SK-N-SH (cell line): ENCODE measurements around the gene TRPM3. TPM values are rescaled to one million over a fixed set of nuclear protein-coding genes. Genes with fewer than 3 reads are reported as not detected.

ENCODE experiments used
- CTCF ChIA-PET: fragments of 300-600, 350-600 bp; formaldehyde crosslinking; extraction: SDS; loops from one replicate; lab custom pipeline; 2021; lab: Yijun Ruan, JAX
- POLR2A ChIA-PET: fragments of 350-600 bp; sonication (Branson Sonifier 250); formaldehyde crosslinking; extraction: SDS; loops from one replicate; lab custom pipeline; 2020; ENCODE audit warnings: antibody characterized with exemption, inconsistent platforms; lab: Yijun Ruan, JAX
- DNase-seq: peaks from one replicate; pipeline ENCODE4 v3.0.0; 2012
- H2AFZ ChIP-seq: fragments of 200-600 bp; sonication (generic); 2 replicates; pipeline ENCODE4 v1.8.1; 2016; ENCODE audit warnings: antibody characterized with exemption, mild to moderate bottlenecking, low read depth
- H3F3A ChIP-seq: fragments of 200-600 bp; sonication (generic); replicated peaks from 2 replicates; pipeline ENCODE3; 2016; ENCODE audit warnings: antibody characterized with exemption, mild to moderate bottlenecking; ENCODE audit not compliant: insufficient read depth
- H3K27ac ChIP-seq, 2 experiments: fragments of 200-500 bp in 1 of 2; fragments of 200-600 bp in 1 of 2; sonication (Bioruptor generic) in 1 of 2; sonication (generic), shearing (Covaris generic) in 1 of 2; 2 replicates each; pipeline versions ENCODE4 v1.5.1 to v1.6.1; 2014 to 2016; ENCODE audit warnings: low read depth in 2 of 2, inconsistent platforms in 1 of 2, low read length in 1 of 2, mild to moderate bottlenecking in 1 of 2, mixed read lengths in 1 of 2
- H3K27me3 ChIP-seq: fragments of 200-600 bp; sonication (generic), shearing (Covaris generic); 2 replicates; pipeline ENCODE4 v1.6.1; 2016; ENCODE audit warnings: mixed run types; ENCODE audit not compliant: insufficient read depth
- H3K36me3 ChIP-seq, 2 experiments: fragments of 200-500 bp in 1 of 2; fragments of 200-600 bp in 1 of 2; sonication (Bioruptor generic) in 1 of 2; sonication (generic) in 1 of 2; replicated peaks in 1 of 2; 2 replicates each; pipeline versions ENCODE3 to v1.5.1; 2014 to 2016; ENCODE audit warnings: low read length in 1 of 2, mild to moderate bottlenecking in 1 of 2; ENCODE audit not compliant: insufficient read depth in 2 of 2, control insufficient read depth in 1 of 2
- H3K4me1 ChIP-seq, 2 experiments: fragments of 200-500 bp in 1 of 2; fragments of 200-600 bp in 1 of 2; sonication (Bioruptor generic) in 1 of 2; sonication (generic), shearing (Covaris generic) in 1 of 2; 2 replicates each; pipeline versions ENCODE4 v1.5.1 to v1.6.1; 2014 to 2016; ENCODE audit warnings: low read depth in 1 of 2, low read length in 1 of 2, mixed run types in 1 of 2; ENCODE audit not compliant: insufficient read depth in 2 of 2, control insufficient read depth in 1 of 2
- H3K4me2 ChIP-seq: fragments of 200-600 bp; sonication (generic), shearing (Covaris generic); 2 replicates; pipeline ENCODE4 v1.6.1; 2017; ENCODE audit warnings: mixed run types
- H3K4me3 ChIP-seq, 2 experiments: fragments of 200-500 bp in 1 of 2; fragments of 200-600 bp in 1 of 2; sonication (Bioruptor generic) in 1 of 2; sonication (generic), shearing (Covaris generic) in 1 of 2; 2 replicates each; pipeline versions ENCODE4 v1.5.1 to v1.8.1; 2014 to 2016; ENCODE audit warnings: low read depth in 2 of 2, inconsistent platforms in 1 of 2, low read length in 1 of 2, mild to moderate bottlenecking in 1 of 2, mixed read lengths in 1 of 2, moderate library complexity in 1 of 2
- H3K79me2 ChIP-seq: fragments of 200-600 bp; sonication (generic); 2 replicates; pipeline ENCODE4 v1.8.1; 2017; ENCODE audit warnings: mild to moderate bottlenecking; ENCODE audit not compliant: insufficient read depth
- H3K9ac ChIP-seq: fragments of 200-600 bp; sonication (generic); 2 replicates; pipeline ENCODE4 v1.6.1; 2017; ENCODE audit warnings: mixed run types
- H3K9me2 ChIP-seq: fragments of 200-600 bp; sonication (generic); 2 replicates; pipeline ENCODE4 v1.6.1; 2017; ENCODE audit warnings: mixed run types
- H3K9me3 ChIP-seq: fragments of 200-600 bp; sonication (generic); 2 replicates; pipeline ENCODE4 v1.6.1; 2017; ENCODE audit warnings: mixed run types, mild to moderate bottlenecking, moderate library complexity
- H4K20me1 ChIP-seq: fragments of 200-600 bp; sonication (generic); 2 replicates; pipeline ENCODE4 v1.6.1; 2017; ENCODE audit warnings: mild to moderate bottlenecking, mixed run types; ENCODE audit not compliant: insufficient read depth
- ELF1 ChIP-seq: IDR thresholded peaks from 2 replicates; pipeline ENCODE4 v1.4.0; 2012
- EP300 ChIP-seq, 2 experiments: IDR thresholded peaks; 2 replicates each; pipeline versions ENCODE4 v1.4.0 to v1.6.1; 2012; ENCODE audit warnings: borderline replicate concordance in 1 of 2, low read depth in 1 of 2, low read length in 1 of 2
- EZH2phosphoT487 ChIP-seq: fragments of 200-600 bp; sonication (generic); IDR thresholded peaks from 2 replicates; pipeline ENCODE4 v1.6.1; 2017; ENCODE audit warnings: low read depth, mixed run types, mild to moderate bottlenecking, antibody characterized with exemption, moderate library complexity, borderline replicate concordance
- FOSL2 ChIP-seq: IDR thresholded peaks from 2 replicates; pipeline ENCODE4 v1.4.0; 2012; ENCODE audit warnings: low read depth, mild to moderate bottlenecking, moderate library complexity, borderline replicate concordance
- FOXM1 ChIP-seq: IDR thresholded peaks from 2 replicates; pipeline ENCODE4 v1.4.0; 2012; ENCODE audit warnings: low read depth, mild to moderate bottlenecking
- MXI1 ChIP-seq: IDR thresholded peaks from 2 replicates; pipeline ENCODE4 v1.6.1; 2012; ENCODE audit warnings: mild to moderate bottlenecking, low read depth, low read length, improper control_type of control experiment
- RAD21 ChIP-seq: IDR thresholded peaks from 2 replicates; pipeline ENCODE4 v1.6.1; 2012; ENCODE audit warnings: mild to moderate bottlenecking, low read length
- RFX5 ChIP-seq: IDR thresholded peaks from 2 replicates; pipeline ENCODE4 v1.6.1; 2012; ENCODE audit warnings: mild to moderate bottlenecking, improper control_type of control experiment, low read length
- RXRA ChIP-seq: IDR thresholded peaks from 2 replicates; pipeline ENCODE4 v1.4.0; 2012; ENCODE audit warnings: low read depth, mild to moderate bottlenecking, borderline replicate concordance
- SMC3 ChIP-seq: IDR thresholded peaks from 2 replicates; pipeline ENCODE4 v1.6.1; 2012; ENCODE audit warnings: low read depth, low read length, improper control_type of control experiment
- TAF1 ChIP-seq: IDR thresholded peaks from 2 replicates; pipeline ENCODE4 v1.6.1; 2012; ENCODE audit warnings: low read depth, mild to moderate bottlenecking, low read length, moderate library complexity, borderline replicate concordance
- TCF12 ChIP-seq: IDR thresholded peaks from 2 replicates; pipeline ENCODE4 v1.4.0; 2012
- TEAD4 ChIP-seq: IDR thresholded peaks from 2 replicates; pipeline ENCODE4 v1.4.0; 2012; ENCODE audit warnings: mild to moderate bottlenecking, borderline replicate concordance; ENCODE audit not compliant: insufficient read depth
- YY1 ChIP-seq: IDR thresholded peaks from 2 replicates; pipeline ENCODE4 v1.4.0; 2012; ENCODE audit warnings: low read depth, mild to moderate bottlenecking
- WGBS: methylation state at CpG from one replicate; pipeline ENCODE4 v1.1.6; 2017; ENCODE audit warnings: low lambda C conversion rate; 5-methylcytosine and 5-hydroxymethylcytosine counted together
- polyA plus RNA-seq, 3 experiments: library from polyadenylated mRNA; depleted of rRNA; stranded (reverse); fragments of >200 nt; gene quantifications; 2 replicates each; pipeline ENCODE4 v1.2.3, GENCODE V29; 2012
- TF ChIP-seq, protein P1 (sequence below): fragments of 150-350 bp; IDR thresholded peaks from 2 replicates; pipeline ENCODE4 v1.6.1; 2016; ENCODE audit warnings: mild to moderate bottlenecking, low read depth, low read length
- TF ChIP-seq, protein P2 (sequence below): fragments of 200-600 bp; sonication (generic); IDR thresholded peaks from 2 replicates; pipeline ENCODE4 v1.6.1; 2017; ENCODE audit warnings: antibody characterized with exemption, mild to moderate bottlenecking, moderate library complexity
- TF ChIP-seq, protein P3 (sequence below): IDR thresholded peaks from 2 replicates; pipeline ENCODE4; 2012
- TF ChIP-seq, protein P4 (sequence below): IDR thresholded peaks from 2 replicates; pipeline ENCODE4 v1.6.1; 2012; ENCODE audit warnings: mild to moderate bottlenecking, low read depth, low read length, moderate library complexity

The TRPM3 gene
- polyA plus RNA-seq (2012; rRNA removed) = not detected in 2 replicates
- polyA plus RNA-seq (2012; cell fraction: cytosol; rRNA removed) = under 0.01 TPM in 1 of 2 replicates, not detected in the other
- polyA plus RNA-seq (2012; cell fraction: nucleus; rRNA removed) = not detected in 2 replicates

DNA sequence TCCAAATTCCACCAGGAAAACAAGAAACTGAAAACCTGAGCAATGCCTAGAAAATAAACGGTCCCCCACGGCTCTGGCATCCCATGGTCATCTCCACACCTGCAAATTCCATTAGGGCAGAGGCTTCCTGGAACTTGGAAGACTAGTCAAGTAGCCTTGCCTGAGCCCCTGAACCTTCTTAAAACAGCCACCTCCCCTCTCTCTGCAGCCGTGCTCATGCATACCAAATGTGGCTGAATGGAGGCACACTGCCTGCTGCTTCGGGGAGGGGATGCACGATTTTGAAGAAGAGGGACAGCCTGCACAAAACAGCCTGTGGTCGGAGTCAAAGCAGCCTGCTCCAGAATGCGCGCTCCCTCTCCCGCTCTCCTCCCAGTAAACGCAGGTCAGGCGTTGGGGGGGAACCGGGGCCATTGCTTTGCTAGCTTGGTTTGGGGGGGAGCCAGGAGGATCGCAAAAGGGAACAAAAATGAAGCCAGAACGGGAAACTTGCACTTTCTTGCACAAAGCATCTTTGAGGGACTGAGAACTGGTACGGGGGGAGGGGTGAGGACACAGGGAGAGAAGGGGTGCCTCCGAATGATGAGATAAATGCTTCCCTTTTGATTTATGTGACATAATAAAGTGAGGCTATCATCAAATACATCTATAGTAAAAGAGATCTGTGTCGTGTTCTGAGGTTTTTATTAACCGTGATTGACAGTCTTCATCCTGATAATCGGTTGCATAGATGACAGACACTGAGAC, at the start of gene TRPM3:
TSS of gene TRPM3 (minus strand) at position 347 of the 747 bp plus-strand sequence. CDS start at position 80, 267 bp downstream.
- H3K9me3 ChIP-seq = no peaks in the 10 kb centered on the region
- no peak within 1 kb of the TSS for H3K27ac ChIP-seq
- no peak within 1 kb of the TSS for H3K4me2 ChIP-seq
- no peak within 1 kb of the TSS for H3K9ac ChIP-seq
- H3K4me1 ChIP-seq = no peaks in the 10 kb centered on the region
- no peaks in the 10 kb centered on the region; the same call in 1 of the 2 replicates for H3K27me3 ChIP-seq
- WGBS = 4% methylated on average over 19 of the region's 19 CpGs
- no peaks in the 10 kb centered on the region for H3K79me2 ChIP-seq
- H4K20me1 ChIP-seq = no peaks in the 10 kb centered on the region
- H3K9me2 ChIP-seq = no peaks in the 10 kb centered on the region; the same call in 1 of the 2 replicates
- no peaks in the 10 kb centered on the region for H3F3A ChIP-seq
- no peaks in the 10 kb centered on the region for H3K36me3 ChIP-seq
- CTCF ChIA-PET = no interaction called here
- POLR2A ChIA-PET = no interaction called here
- H2AFZ ChIP-seq = no peak within 1 kb of the TSS
- DNase-seq = no peak
- TF ChIP-seq, protein P1, sequence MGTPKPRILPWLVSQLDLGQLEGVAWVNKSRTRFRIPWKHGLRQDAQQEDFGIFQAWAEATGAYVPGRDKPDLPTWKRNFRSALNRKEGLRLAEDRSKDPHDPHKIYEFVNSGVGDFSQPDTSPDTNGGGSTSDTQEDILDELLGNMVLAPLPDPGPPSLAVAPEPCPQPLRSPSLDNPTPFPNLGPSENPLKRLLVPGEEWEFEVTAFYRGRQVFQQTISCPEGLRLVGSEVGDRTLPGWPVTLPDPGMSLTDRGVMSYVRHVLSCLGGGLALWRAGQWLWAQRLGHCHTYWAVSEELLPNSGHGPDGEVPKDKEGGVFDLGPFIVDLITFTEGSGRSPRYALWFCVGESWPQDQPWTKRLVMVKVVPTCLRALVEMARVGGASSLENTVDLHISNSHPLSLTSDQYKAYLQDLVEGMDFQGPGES = no peak
- TF ChIP-seq RXRA (no peak), FOXM1 (no peak), TAF1 (no peak), RAD21 (no peak), ELF1 (no peak), EP300 (IDR thresholded peaks at IDR 0.05; ENCODE audit: borderline replicate concordance in 1 of 2, low read depth in 1 of 2, low read length in 1 of 2) (no peak), EZH2phosphoT487 (no peak), TEAD4 (no peak), FOSL2 (no peak), MXI1 (no peak), SMC3 (no peak), TCF12 (no peak), YY1 (no peak), RFX5 (no peak)
- TF ChIP-seq, protein P2, sequence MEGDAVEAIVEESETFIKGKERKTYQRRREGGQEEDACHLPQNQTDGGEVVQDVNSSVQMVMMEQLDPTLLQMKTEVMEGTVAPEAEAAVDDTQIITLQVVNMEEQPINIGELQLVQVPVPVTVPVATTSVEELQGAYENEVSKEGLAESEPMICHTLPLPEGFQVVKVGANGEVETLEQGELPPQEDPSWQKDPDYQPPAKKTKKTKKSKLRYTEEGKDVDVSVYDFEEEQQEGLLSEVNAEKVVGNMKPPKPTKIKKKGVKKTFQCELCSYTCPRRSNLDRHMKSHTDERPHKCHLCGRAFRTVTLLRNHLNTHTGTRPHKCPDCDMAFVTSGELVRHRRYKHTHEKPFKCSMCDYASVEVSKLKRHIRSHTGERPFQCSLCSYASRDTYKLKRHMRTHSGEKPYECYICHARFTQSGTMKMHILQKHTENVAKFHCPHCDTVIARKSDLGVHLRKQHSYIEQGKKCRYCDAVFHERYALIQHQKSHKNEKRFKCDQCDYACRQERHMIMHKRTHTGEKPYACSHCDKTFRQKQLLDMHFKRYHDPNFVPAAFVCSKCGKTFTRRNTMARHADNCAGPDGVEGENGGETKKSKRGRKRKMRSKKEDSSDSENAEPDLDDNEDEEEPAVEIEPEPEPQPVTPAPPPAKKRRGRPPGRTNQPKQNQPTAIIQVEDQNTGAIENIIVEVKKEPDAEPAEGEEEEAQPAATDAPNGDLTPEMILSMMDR = no peak
- TF ChIP-seq, protein P3, sequence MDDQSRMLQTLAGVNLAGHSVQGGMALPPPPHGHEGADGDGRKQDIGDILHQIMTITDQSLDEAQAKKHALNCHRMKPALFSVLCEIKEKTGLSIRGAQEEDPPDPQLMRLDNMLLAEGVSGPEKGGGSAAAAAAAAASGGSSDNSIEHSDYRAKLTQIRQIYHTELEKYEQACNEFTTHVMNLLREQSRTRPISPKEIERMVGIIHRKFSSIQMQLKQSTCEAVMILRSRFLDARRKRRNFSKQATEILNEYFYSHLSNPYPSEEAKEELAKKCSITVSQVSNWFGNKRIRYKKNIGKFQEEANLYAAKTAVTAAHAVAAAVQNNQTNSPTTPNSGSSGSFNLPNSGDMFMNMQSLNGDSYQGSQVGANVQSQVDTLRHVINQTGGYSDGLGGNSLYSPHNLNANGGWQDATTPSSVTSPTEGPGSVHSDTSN = no peak
- TF ChIP-seq, protein P4, sequence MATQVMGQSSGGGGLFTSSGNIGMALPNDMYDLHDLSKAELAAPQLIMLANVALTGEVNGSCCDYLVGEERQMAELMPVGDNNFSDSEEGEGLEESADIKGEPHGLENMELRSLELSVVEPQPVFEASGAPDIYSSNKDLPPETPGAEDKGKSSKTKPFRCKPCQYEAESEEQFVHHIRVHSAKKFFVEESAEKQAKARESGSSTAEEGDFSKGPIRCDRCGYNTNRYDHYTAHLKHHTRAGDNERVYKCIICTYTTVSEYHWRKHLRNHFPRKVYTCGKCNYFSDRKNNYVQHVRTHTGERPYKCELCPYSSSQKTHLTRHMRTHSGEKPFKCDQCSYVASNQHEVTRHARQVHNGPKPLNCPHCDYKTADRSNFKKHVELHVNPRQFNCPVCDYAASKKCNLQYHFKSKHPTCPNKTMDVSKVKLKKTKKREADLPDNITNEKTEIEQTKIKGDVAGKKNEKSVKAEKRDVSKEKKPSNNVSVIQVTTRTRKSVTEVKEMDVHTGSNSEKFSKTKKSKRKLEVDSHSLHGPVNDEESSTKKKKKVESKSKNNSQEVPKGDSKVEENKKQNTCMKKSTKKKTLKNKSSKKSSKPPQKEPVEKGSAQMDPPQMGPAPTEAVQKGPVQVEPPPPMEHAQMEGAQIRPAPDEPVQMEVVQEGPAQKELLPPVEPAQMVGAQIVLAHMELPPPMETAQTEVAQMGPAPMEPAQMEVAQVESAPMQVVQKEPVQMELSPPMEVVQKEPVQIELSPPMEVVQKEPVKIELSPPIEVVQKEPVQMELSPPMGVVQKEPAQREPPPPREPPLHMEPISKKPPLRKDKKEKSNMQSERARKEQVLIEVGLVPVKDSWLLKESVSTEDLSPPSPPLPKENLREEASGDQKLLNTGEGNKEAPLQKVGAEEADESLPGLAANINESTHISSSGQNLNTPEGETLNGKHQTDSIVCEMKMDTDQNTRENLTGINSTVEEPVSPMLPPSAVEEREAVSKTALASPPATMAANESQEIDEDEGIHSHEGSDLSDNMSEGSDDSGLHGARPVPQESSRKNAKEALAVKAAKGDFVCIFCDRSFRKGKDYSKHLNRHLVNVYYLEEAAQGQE = no peak
- TF ChIP-seq, all 33 proteins: peak for 0
- H3K4me3 ChIP-seq = no peak within 1 kb of the TSS
